Amygdala (tissue), 56 donors: ENCODE measurements around the gene PTCH2.
"Not testable (repeated sequence)": the region's sequence is repeated elsewhere in the genome, so short reads cannot be mapped to it uniquely, and the experiment has no call there.

ENCODE experiments used
- DNase-seq, 56 donors: peaks; one replicate each; lab custom pipeline; 2025; lab: John Stamatoyannopoulos, UW

Gene PTCH2

GRCh38 chr1:44842486-44842861, 579 bp downstream of the PTCH2 start:
- peak in 3 of 56 donors; percentile 31 to 36 (median 33) for DNase-seq

GRCh38 chr1:44839576-44839975, 3.5 kb downstream of the PTCH2 start:
- no peak for DNase-seq

- not testable (repeated sequence) for DNase-seq
Observed at GRCh38 chr1:44838294-44838693, 4.8 kb downstream of the PTCH2 start.

- DNase-seq = peak in 47 of 56 donors; percentile 10 to 84 (median 51)
Observed at GRCh38 chr1:44835738-44836675, 7.0 kb downstream of the PTCH2 start.

- no peak for DNase-seq
Observed at GRCh38 chr1:44834328-44834727, 8.7 kb downstream of the PTCH2 start.

- DNase-seq = no peak
Observed at GRCh38 chr1:44832056-44832705, 10.9 kb downstream of the PTCH2 start.

GRCh38 chr1:44831516-44831915, 11.5 kb downstream of the PTCH2 start:
- DNase-seq = no peak

GRCh38 chr1:44830900-44831304, 12.2 kb downstream of the PTCH2 start:
- no peak for DNase-seq

GRCh38 chr1:44829506-44830384, 13.3 kb downstream of the PTCH2 start:
- no peak for DNase-seq

GRCh38 chr1:44828841-44829440, 14.1 kb downstream of the PTCH2 start:
- DNase-seq = no peak

GRCh38 chr1:44828003-44828651, 14.9 kb downstream of the PTCH2 start:
- no peak for DNase-seq

GRCh38 chr1:44827197-44828002, 15.7 kb downstream of the PTCH2 start:
- no peak for DNase-seq

GRCh38 chr1:44826375-44827196, 16.5 kb downstream of the PTCH2 start:
- peak in 24 of 56 donors; percentile 13 to 50 (median 32) for DNase-seq

GRCh38 chr1:44824392-44824791, 18.7 kb downstream of the PTCH2 start:
- DNase-seq = not testable (repeated sequence)

GRCh38 chr1:44822981-44823451, 20.0 kb downstream of the PTCH2 start:
- no peak for DNase-seq

GRCh38 chr1:44822131-44822701, 20.8 kb downstream of the PTCH2 start:
- DNase-seq = no peak

- DNase-seq = no peak
Observed at GRCh38 chr1:44821240-44821715, 21.8 kb downstream of the PTCH2 start.
